Calu3 (cell line): Measurements from ENCODE around the gene JAZF1. TPM values are rescaled to one million over a fixed set of nuclear protein-coding genes. Genes with fewer than 3 reads are reported as not detected.

Source experiments
- BruUV-seq: library from RNA; stranded (reverse); fragments of 400-500 nt; replicated peaks from 2 replicates; lab custom pipeline; 2021; lab: Mats Ljungman, UMichigan
- CTCF ChIA-PET: fragments of 300-600 bp; sonication (Branson Sonifier 250); formaldehyde crosslinking; loops from one replicate; lab custom pipeline; 2022; ENCODE audit warnings: antibody characterized with exemption; lab: Charles Lee
- DNase-seq: peaks from one replicate; pipeline ENCODE4 v3.0.0; 2022
- H3K27ac Mint-ChIP-seq: one replicate; pipeline ENCODE4 v1.8.0; 2022; ENCODE audit warnings: mixed read lengths; ENCODE audit not compliant: unreplicated experiment
- H3K27me3 Mint-ChIP-seq: one replicate; pipeline ENCODE4 v1.8.0; 2022; ENCODE audit warnings: mixed read lengths; ENCODE audit not compliant: unreplicated experiment
- H3K36me3 Mint-ChIP-seq: one replicate; pipeline ENCODE4 v1.8.0; 2022; ENCODE audit warnings: mild to moderate bottlenecking, moderate library complexity, mixed read lengths; ENCODE audit not compliant: insufficient read depth, unreplicated experiment
- H3K4me1 Mint-ChIP-seq: one replicate; pipeline ENCODE4 v1.8.0; 2022; ENCODE audit warnings: mild to moderate bottlenecking, low read depth, mixed read lengths; ENCODE audit not compliant: unreplicated experiment
- H3K4me3 Mint-ChIP-seq: one replicate; pipeline ENCODE4 v1.8.0; 2022; ENCODE audit warnings: mild to moderate bottlenecking, low read depth, moderate library complexity, mixed read lengths; ENCODE audit not compliant: unreplicated experiment
- H3K9me3 Mint-ChIP-seq: one replicate; pipeline ENCODE4 v1.8.0; 2022; ENCODE audit warnings: low read depth, mixed read lengths; ENCODE audit not compliant: unreplicated experiment
- intact Hi-C: fragments of 100-400 bp; cut with micrococcal nuclease; formaldehyde crosslinking; loops from one replicate; pipeline ENCODE4 v1.10.0; 2022; ENCODE audit not compliant: unreplicated experiment
- total RNA-seq: library from RNA; stranded (reverse); gene quantifications from 2 replicates; pipeline ENCODE4 v1.2.3, GENCODE V29; 2022
- TF ChIP-seq, protein P1 (sequence below): fragments of 200-600 bp; IDR thresholded peaks from one replicate; pipeline ENCODE4 v1.8.0; 2022; ENCODE audit warnings: antibody characterized with exemption; ENCODE audit not compliant: unreplicated experiment

The JAZF1 gene
- total RNA-seq, 1 experiment from 2014 or later = 10.7 TPM

DNA sequence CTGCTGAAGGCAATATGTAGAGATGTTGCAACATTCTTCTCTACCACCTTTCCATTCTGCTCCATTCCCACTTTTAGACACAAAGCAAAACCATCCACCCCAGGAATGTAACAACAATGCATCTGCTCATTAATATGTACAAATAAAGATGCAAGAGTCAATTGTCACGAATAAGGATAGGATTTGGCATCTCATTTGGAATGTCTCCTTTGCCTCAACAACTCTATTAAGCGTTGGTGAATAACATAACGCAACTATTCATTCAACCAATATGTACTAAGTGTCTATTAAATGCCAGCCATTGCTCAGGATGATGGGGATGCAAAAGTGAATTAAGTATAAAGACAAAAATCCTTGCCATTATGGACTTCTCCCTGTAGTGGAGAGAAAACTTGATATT lies 152.1 kb downstream of the JAZF1 start:
- Mint-ChIP-seq H3K27me3 (no peaks in the 10 kb centered on the region), H3K36me3 (no peaks in the 10 kb centered on the region), H3K4me3 (no peak overlapping the region), H3K27ac (no peak overlapping the region), H3K4me1 (peaks cover 5% of the 10 kb centered on the region), H3K9me3 (no peaks in the 10 kb centered on the region)
- DNase-seq = no peak
- BruUV-seq = no TSS peak
- intact Hi-C loops = loop anchor here (10.0 kb wide), 1 partner anchor 194 kb away; no protein-coding TSS in a partner anchor
- TF ChIP-seq, protein P1, sequence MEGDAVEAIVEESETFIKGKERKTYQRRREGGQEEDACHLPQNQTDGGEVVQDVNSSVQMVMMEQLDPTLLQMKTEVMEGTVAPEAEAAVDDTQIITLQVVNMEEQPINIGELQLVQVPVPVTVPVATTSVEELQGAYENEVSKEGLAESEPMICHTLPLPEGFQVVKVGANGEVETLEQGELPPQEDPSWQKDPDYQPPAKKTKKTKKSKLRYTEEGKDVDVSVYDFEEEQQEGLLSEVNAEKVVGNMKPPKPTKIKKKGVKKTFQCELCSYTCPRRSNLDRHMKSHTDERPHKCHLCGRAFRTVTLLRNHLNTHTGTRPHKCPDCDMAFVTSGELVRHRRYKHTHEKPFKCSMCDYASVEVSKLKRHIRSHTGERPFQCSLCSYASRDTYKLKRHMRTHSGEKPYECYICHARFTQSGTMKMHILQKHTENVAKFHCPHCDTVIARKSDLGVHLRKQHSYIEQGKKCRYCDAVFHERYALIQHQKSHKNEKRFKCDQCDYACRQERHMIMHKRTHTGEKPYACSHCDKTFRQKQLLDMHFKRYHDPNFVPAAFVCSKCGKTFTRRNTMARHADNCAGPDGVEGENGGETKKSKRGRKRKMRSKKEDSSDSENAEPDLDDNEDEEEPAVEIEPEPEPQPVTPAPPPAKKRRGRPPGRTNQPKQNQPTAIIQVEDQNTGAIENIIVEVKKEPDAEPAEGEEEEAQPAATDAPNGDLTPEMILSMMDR = no peak
- CTCF ChIA-PET = no interaction called here

DNA sequence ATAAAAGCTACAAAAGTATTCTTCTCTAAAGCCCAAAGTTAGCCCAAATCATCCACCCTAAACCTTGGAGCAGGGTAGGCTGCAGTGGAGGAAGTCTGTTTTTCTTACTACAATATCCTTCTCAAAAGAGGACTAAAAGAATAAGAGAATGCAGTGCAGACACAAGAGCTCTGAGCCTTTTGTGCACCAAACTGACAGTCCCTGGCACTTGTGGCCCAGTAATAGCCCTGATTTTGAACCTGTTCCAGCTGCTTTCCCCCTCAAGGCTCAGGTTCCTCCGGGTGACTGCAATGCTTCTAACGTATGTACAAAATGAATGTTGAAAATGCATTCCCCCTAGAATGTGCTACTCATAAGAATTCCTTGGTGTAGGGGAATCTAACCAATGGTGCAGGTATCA lies 154.4 kb downstream of the JAZF1 start:
- Mint-ChIP-seq H3K27me3 (no peaks in the 10 kb centered on the region), H3K4me3 (no peak overlapping the region), H3K4me1 (no peaks in the 10 kb centered on the region), H3K9me3 (no peaks in the 10 kb centered on the region), H3K36me3 (no peaks in the 10 kb centered on the region), H3K27ac (no peak overlapping the region)
- intact Hi-C loops = loop anchor here (10.0 kb wide), 1 partner anchor 191 kb away; no protein-coding TSS in a partner anchor
- CTCF ChIA-PET = interaction anchor here (0.6 kb wide), 1 partner anchor 1917 kb away, joined by 4 read pairs; no protein-coding TSS in a partner anchor
- no peak for DNase-seq
- TF ChIP-seq, protein P1 = no peak
- BruUV-seq = no TSS peak

DNA sequence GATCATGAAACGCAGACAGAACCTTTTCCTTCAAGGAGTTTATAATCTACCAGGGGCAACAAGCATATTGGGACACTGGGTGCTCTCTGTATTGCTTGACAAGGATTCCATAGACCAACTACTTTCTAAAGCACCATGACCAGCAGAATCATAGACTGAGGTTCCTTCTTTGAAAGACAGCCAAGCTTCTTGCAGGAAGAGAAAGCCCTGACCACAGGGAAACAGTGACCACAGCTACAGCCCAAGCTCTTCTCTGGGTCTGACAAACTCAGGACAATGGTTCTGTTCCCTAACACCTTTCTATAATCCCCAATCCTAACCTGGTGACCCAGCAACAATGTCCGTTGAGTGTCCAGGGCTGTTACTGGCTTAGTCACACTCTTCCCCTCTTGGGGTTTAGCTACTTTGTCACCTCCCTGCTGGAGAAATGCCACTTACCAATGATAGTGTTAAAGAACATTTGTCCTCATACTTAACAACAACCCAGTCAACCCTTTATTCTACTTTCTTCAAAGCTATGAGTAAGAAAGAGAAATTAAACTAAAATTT lies 155.7 kb downstream of the JAZF1 start:
- TF ChIP-seq, protein P1 = no peak
- Mint-ChIP-seq H3K4me1 (peaks cover 7% of the 10 kb centered on the region), H3K4me3 (no peak overlapping the region), H3K27ac (no peak overlapping the region), H3K9me3 (no peaks in the 10 kb centered on the region), H3K36me3 (no peaks in the 10 kb centered on the region), H3K27me3 (no peaks in the 10 kb centered on the region)
- intact Hi-C loops = loop anchor here (5.0 to 10.0 kb wide), 3 partner anchors 93 to 338 kb away; no protein-coding TSS in a partner anchor
- no peak for DNase-seq
- BruUV-seq = no TSS peak
- CTCF ChIA-PET = interaction anchor here (0.5 to 1.2 kb wide), 3 partner anchors 9 to 96 kb away, joined by 3 to 4 read pairs (median 3); no protein-coding TSS in a partner anchor

DNA sequence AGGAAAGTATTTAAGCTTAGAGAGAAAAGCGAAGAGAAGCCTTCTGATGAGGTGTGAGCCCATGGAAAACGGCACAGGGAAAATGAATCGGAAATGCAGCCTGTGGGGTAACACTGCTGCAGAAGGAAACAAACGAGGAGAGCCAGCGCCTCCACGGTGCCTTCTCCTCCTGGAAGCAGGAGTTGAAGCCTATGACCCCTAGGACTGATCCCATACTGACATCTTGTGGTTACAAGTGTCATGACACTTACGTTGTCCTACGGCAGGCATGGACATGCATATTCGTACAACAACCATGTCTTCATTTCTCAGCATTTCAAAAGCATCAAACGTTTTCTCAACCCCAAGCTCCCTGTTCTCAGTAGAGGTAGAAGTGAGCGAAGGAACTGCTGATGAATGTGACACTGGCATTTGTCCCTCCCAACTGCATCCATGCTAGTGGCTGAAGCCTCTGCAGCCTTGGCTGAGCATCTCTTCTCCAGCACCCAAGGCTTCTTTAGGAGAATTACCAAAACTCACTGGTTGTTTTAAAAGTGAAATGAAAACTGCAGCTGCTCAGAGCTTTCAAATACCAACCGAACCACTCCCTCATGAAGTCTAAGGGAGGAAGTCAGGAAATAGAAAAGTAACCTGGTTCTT lies 160.2 kb downstream of the JAZF1 start:
- H3K36me3 Mint-ChIP-seq = no peaks in the 10 kb centered on the region
- TF ChIP-seq, protein P1 = peak; percentile 84
- intact Hi-C loops = loop anchor here (1.0 to 10.0 kb wide), 4 partner anchors 88 to 824 kb away; no protein-coding TSS in a partner anchor
- H3K27me3 Mint-ChIP-seq = no peaks in the 10 kb centered on the region
- no peaks in the 10 kb centered on the region for H3K9me3 Mint-ChIP-seq
- no peak overlapping the region for H3K27ac Mint-ChIP-seq
- peak; percentile 75 for DNase-seq
- H3K4me3 Mint-ChIP-seq = no peak overlapping the region
- BruUV-seq = no TSS peak
- CTCF ChIA-PET = interaction anchor here (1.2 kb wide), 1 partner anchor 76 kb away, joined by 4 read pairs; no protein-coding TSS in a partner anchor
- H3K4me1 Mint-ChIP-seq = peaks cover 9% of the 10 kb centered on the region
